WTC11 (cell line): ENCODE measurements around the gene TRAF7. TPM values are rescaled to one million over a fixed set of nuclear protein-coding genes. Genes with fewer than 3 reads are reported as not detected.

Experiments used
- ATAC-seq: fragments of 200-7000 bp; cut with Tn5 transposase; 2 replicates; pipeline ENCODE4 v1.10.0; 2021; ENCODE audit warnings: mild to moderate bottlenecking, moderate library complexity
- CTCF ChIA-PET: fragments of 300-600 bp; sonication (Branson Sonifier 250); formaldehyde crosslinking; loops from one replicate; lab custom pipeline; 2021; ENCODE audit warnings: antibody characterized with exemption; lab: Charles Lee
- POLR2A ChIA-PET: fragments of 350-600 bp; sonication (Branson Sonifier 250); formaldehyde crosslinking; loops from one replicate; lab custom pipeline; 2021; ENCODE audit warnings: antibody characterized with exemption; lab: Charles Lee
- DNase-seq: peaks from one replicate; pipeline ENCODE4 v3.0.0; 2021; ENCODE audit warnings: low spot score
- H3K27ac Mint-ChIP-seq: 2 replicates; pipeline ENCODE4 v1.8.0; 2021; ENCODE audit warnings: mixed read lengths
- H3K27me3 Mint-ChIP-seq: 2 replicates; pipeline ENCODE4 v1.8.0; 2021; ENCODE audit warnings: low read depth, mild to moderate bottlenecking, moderate library complexity, mixed read lengths
- H3K36me3 Mint-ChIP-seq: 2 replicates; pipeline ENCODE4 v1.8.0; 2021; ENCODE audit warnings: mixed read lengths
- H3K4me1 Mint-ChIP-seq: 2 replicates; pipeline ENCODE4 v1.8.0; 2022; ENCODE audit warnings: mixed read lengths
- H3K4me3 Mint-ChIP-seq: 2 replicates; pipeline ENCODE4 v1.8.0; 2021; ENCODE audit warnings: mild to moderate bottlenecking, moderate library complexity, mixed read lengths
- H3K9me3 Mint-ChIP-seq: 2 replicates; pipeline ENCODE4 v1.8.0; 2021; ENCODE audit warnings: mixed read lengths
- NFYB ChIP-seq: sonication (generic); formaldehyde crosslinking; conservative IDR thresholded peaks from 2 replicates; pipeline ENCODE4 v1.8.0; 2022; ENCODE audit warnings: low read depth, missing genetic modification reagents
- SMAD4 ChIP-seq: sonication (generic); formaldehyde crosslinking; IDR thresholded peaks from 2 replicates; pipeline ENCODE4 v1.8.0; 2022; ENCODE audit warnings: mild to moderate bottlenecking, missing genetic modification reagents
- TCF7 ChIP-seq: sonication (generic); formaldehyde crosslinking; IDR thresholded peaks from 2 replicates; pipeline ENCODE4 v1.8.0; 2022; ENCODE audit warnings: mild to moderate bottlenecking, low read depth, missing genetic modification reagents, moderate library complexity
- TEAD1 ChIP-seq: sonication (generic); formaldehyde crosslinking; IDR thresholded peaks from 2 replicates; pipeline ENCODE4 v1.8.0; 2022; ENCODE audit warnings: mild to moderate bottlenecking, missing genetic modification reagents
- TP53 ChIP-seq: sonication (generic); formaldehyde crosslinking; IDR thresholded peaks from 2 replicates; pipeline ENCODE4 v1.8.1; 2023; ENCODE audit warnings: mild to moderate bottlenecking, missing genetic modification reagents
- ZNF138 ChIP-seq: sonication (generic); formaldehyde crosslinking; conservative IDR thresholded peaks from 2 replicates; pipeline ENCODE4 v1.8.1; 2022; ENCODE audit warnings: mild to moderate bottlenecking, moderate library complexity, missing genetic modification reagents
- ZNF317 ChIP-seq: sonication (generic); formaldehyde crosslinking; IDR thresholded peaks from 2 replicates; pipeline ENCODE4 v1.8.1; 2023; ENCODE audit warnings: low read depth, mild to moderate bottlenecking, moderate library complexity, missing genetic modification reagents, borderline replicate concordance
- total RNA-seq: library from RNA; stranded (reverse); gene quantifications from 3 replicates; pipeline ENCODE4 v1.2.3, GENCODE V29; 2021
- TF ChIP-seq, protein P1 (sequence below): sonication (generic); formaldehyde crosslinking; IDR thresholded peaks from 2 replicates; pipeline ENCODE4 v1.8.0; 2023; ENCODE audit warnings: mild to moderate bottlenecking, missing genetic modification reagents
- TF ChIP-seq, protein P2 (sequence below): sonication (generic); formaldehyde crosslinking; IDR thresholded peaks from 2 replicates; pipeline ENCODE4 v1.8.1; 2023; ENCODE audit warnings: mild to moderate bottlenecking, moderate library complexity, missing genetic modification reagents
- TF ChIP-seq, protein P3 (sequence below): sonication (generic); formaldehyde crosslinking; IDR thresholded peaks from 2 replicates; pipeline ENCODE4 v1.8.1; 2022; ENCODE audit warnings: mild to moderate bottlenecking, missing genetic modification reagents, moderate library complexity, borderline replicate concordance
- TF ChIP-seq, protein P4 (sequence below): sonication (generic); formaldehyde crosslinking; IDR thresholded peaks from 2 replicates; pipeline ENCODE4 v1.8.0; 2023; ENCODE audit warnings: missing genetic modification reagents, mild to moderate bottlenecking, borderline replicate concordance
- TF ChIP-seq, protein P5 (sequence below): sonication (generic); formaldehyde crosslinking; IDR thresholded peaks from 2 replicates; pipeline ENCODE4 v1.8.0; 2022; ENCODE audit warnings: mild to moderate bottlenecking, missing genetic modification reagents
- TF ChIP-seq, protein P6 (sequence below): sonication (generic); formaldehyde crosslinking; IDR thresholded peaks from 2 replicates; pipeline ENCODE4 v1.8.1; 2022; ENCODE audit warnings: missing genetic modification reagents, borderline replicate concordance
- TF ChIP-seq, protein P7 (sequence below): fragments of 200-600 bp; IDR thresholded peaks from 2 replicates; pipeline ENCODE4 v1.8.0; 2022; ENCODE audit warnings: antibody characterized with exemption

The TRAF7 gene
- total RNA-seq, 1 experiment from 2014 or later = 148 TPM

DNA sequence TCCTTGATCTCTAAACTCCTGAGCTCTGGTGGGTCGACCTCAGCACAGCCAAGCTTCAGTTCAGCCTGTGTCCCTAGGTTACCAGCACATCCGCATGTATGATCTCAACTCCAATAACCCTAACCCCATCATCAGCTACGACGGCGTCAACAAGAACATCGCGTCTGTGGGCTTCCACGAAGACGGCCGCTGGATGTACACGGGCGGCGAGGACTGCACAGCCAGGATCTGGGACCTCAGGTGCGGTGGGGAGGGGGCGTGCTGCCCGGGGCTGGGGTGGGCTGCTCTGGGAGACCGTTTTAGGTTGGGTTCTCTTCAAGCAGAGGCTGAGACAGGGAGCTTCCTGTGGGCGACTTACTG, 50.8 kb downstream of the TRAF7 start (continued):
- TF ChIP-seq, protein P1, sequence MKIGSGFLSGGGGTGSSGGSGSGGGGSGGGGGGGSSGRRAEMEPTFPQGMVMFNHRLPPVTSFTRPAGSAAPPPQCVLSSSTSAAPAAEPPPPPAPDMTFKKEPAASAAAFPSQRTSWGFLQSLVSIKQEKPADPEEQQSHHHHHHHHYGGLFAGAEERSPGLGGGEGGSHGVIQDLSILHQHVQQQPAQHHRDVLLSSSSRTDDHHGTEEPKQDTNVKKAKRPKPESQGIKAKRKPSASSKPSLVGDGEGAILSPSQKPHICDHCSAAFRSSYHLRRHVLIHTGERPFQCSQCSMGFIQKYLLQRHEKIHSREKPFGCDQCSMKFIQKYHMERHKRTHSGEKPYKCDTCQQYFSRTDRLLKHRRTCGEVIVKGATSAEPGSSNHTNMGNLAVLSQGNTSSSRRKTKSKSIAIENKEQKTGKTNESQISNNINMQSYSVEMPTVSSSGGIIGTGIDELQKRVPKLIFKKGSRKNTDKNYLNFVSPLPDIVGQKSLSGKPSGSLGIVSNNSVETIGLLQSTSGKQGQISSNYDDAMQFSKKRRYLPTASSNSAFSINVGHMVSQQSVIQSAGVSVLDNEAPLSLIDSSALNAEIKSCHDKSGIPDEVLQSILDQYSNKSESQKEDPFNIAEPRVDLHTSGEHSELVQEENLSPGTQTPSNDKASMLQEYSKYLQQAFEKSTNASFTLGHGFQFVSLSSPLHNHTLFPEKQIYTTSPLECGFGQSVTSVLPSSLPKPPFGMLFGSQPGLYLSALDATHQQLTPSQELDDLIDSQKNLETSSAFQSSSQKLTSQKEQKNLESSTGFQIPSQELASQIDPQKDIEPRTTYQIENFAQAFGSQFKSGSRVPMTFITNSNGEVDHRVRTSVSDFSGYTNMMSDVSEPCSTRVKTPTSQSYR (CRISPR knock-in tag) = no peak
- TF ChIP-seq ZNF138 (CRISPR knock-in tag) = no peak
- no peak for TF ChIP-seq TEAD1 (CRISPR knock-in tag)
- no peak for TF ChIP-seq TP53 (CRISPR knock-in tag)
- TF ChIP-seq, protein P2, sequence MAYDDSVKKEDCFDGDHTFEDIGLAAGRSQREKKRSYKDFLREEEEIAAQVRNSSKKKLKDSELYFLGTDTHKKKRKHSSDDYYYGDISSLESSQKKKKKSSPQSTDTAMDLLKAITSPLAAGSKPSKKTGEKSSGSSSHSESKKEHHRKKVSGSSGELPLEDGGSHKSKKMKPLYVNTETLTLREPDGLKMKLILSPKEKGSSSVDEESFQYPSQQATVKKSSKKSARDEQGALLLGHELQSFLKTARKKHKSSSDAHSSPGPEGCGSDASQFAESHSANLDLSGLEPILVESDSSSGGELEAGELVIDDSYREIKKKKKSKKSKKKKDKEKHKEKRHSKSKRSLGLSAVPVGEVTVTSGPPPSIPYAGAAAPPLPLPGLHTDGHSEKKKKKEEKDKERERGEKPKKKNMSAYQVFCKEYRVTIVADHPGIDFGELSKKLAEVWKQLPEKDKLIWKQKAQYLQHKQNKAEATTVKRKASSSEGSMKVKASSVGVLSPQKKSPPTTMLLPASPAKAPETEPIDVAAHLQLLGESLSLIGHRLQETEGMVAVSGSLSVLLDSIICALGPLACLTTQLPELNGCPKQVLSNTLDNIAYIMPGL = no peak
- TF ChIP-seq, protein P3, sequence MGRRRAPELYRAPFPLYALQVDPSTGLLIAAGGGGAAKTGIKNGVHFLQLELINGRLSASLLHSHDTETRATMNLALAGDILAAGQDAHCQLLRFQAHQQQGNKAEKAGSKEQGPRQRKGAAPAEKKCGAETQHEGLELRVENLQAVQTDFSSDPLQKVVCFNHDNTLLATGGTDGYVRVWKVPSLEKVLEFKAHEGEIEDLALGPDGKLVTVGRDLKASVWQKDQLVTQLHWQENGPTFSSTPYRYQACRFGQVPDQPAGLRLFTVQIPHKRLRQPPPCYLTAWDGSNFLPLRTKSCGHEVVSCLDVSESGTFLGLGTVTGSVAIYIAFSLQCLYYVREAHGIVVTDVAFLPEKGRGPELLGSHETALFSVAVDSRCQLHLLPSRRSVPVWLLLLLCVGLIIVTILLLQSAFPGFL (CRISPR knock-in tag) = no peak
- TF ChIP-seq, all 79 proteins: peak for 0

DNA sequence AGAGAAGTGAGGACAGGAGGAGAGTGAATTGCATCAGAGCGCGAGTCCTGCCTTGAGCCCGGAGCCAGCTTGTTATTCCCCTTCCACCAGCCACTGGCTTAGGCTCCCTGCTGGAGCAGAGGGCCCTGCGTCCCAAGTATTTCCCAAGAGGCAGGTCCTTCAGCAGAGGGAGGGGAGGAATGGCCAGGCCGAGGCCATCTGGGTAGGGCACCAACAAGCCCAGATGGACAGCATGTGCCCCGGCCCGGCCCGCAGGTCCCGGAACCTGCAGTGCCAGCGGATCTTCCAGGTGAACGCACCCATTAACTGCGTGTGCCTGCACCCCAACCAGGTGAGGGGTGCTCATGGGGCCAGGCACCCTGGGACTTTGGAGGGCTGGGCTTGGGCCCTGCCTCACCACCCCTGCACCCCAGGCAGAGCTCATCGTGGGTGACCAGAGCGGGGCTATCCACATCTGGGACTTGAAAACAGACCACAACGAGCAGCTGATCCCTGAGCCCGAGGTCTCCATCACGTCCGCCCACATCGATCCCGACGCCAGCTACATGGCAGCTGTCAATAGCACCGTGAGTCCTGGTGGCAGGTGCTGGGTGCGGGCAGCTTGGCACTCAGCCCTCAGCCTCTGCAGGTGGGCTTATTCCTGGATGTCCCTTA, 51.3 kb downstream of the TRAF7 start:
- DNase-seq (no peak), ATAC-seq (no peak)
- peaks cover 14% of the 10 kb centered on the region for H3K36me3 Mint-ChIP-seq
- H3K4me3 Mint-ChIP-seq = peak overlapping the region; percentile 80
- TF ChIP-seq NFYB (CRISPR knock-in tag) (no peak), SMAD4 (CRISPR knock-in tag) (no peak), ZNF317 (CRISPR knock-in tag) (no peak), TCF7 (CRISPR knock-in tag) (no peak)
- TF ChIP-seq, protein P4, sequence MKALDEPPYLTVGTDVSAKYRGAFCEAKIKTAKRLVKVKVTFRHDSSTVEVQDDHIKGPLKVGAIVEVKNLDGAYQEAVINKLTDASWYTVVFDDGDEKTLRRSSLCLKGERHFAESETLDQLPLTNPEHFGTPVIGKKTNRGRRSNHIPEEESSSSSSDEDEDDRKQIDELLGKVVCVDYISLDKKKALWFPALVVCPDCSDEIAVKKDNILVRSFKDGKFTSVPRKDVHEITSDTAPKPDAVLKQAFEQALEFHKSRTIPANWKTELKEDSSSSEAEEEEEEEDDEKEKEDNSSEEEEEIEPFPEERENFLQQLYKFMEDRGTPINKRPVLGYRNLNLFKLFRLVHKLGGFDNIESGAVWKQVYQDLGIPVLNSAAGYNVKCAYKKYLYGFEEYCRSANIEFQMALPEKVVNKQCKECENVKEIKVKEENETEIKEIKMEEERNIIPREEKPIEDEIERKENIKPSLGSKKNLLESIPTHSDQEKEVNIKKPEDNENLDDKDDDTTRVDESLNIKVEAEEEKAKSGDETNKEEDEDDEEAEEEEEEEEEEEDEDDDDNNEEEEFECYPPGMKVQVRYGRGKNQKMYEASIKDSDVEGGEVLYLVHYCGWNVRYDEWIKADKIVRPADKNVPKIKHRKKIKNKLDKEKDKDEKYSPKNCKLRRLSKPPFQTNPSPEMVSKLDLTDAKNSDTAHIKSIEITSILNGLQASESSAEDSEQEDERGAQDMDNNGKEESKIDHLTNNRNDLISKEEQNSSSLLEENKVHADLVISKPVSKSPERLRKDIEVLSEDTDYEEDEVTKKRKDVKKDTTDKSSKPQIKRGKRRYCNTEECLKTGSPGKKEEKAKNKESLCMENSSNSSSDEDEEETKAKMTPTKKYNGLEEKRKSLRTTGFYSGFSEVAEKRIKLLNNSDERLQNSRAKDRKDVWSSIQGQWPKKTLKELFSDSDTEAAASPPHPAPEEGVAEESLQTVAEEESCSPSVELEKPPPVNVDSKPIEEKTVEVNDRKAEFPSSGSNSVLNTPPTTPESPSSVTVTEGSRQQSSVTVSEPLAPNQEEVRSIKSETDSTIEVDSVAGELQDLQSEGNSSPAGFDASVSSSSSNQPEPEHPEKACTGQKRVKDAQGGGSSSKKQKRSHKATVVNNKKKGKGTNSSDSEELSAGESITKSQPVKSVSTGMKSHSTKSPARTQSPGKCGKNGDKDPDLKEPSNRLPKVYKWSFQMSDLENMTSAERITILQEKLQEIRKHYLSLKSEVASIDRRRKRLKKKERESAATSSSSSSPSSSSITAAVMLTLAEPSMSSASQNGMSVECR (CRISPR knock-in tag) = no peak
- TF ChIP-seq, protein P5, sequence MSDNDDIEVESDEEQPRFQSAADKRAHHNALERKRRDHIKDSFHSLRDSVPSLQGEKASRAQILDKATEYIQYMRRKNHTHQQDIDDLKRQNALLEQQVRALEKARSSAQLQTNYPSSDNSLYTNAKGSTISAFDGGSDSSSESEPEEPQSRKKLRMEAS (CRISPR knock-in tag) = no peak
- TF ChIP-seq, protein P6, sequence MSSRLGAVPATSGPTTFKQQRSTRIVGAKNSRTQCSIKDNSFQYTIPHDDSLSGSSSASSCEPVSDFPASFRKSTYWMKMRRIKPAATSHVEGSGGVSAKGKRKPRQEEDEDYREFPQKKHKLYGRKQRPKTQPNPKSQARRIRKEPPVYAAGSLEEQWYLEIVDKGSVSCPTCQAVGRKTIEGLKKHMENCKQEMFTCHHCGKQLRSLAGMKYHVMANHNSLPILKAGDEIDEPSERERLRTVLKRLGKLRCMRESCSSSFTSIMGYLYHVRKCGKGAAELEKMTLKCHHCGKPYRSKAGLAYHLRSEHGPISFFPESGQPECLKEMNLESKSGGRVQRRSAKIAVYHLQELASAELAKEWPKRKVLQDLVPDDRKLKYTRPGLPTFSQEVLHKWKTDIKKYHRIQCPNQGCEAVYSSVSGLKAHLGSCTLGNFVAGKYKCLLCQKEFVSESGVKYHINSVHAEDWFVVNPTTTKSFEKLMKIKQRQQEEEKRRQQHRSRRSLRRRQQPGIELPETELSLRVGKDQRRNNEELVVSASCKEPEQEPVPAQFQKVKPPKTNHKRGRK (CRISPR knock-in tag) = no peak
- TF ChIP-seq, protein P1 (CRISPR knock-in tag) = no peak
- TF ChIP-seq, protein P7, sequence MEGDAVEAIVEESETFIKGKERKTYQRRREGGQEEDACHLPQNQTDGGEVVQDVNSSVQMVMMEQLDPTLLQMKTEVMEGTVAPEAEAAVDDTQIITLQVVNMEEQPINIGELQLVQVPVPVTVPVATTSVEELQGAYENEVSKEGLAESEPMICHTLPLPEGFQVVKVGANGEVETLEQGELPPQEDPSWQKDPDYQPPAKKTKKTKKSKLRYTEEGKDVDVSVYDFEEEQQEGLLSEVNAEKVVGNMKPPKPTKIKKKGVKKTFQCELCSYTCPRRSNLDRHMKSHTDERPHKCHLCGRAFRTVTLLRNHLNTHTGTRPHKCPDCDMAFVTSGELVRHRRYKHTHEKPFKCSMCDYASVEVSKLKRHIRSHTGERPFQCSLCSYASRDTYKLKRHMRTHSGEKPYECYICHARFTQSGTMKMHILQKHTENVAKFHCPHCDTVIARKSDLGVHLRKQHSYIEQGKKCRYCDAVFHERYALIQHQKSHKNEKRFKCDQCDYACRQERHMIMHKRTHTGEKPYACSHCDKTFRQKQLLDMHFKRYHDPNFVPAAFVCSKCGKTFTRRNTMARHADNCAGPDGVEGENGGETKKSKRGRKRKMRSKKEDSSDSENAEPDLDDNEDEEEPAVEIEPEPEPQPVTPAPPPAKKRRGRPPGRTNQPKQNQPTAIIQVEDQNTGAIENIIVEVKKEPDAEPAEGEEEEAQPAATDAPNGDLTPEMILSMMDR = no peak
- peaks cover 13% of the 10 kb centered on the region for H3K27me3 Mint-ChIP-seq
- no peak overlapping the region for H3K27ac Mint-ChIP-seq
- H3K9me3 Mint-ChIP-seq = no peaks in the 10 kb centered on the region
- ChIA-PET CTCF (interaction anchor here (0.6 to 2.7 kb wide), 4 partner anchors 12 to 184 kb away, joined by 3 to 13 read pairs (median 4); partner anchors contain the start of genes CASKIN1 and TRAF7), POLR2A (interaction anchor here (0.5 to 1.3 kb wide), 3 partner anchors 8 to 184 kb away, joined by 3 to 6 read pairs (median 3); partner anchors contain the start of genes PGP and TRAF7)
- H3K4me1 Mint-ChIP-seq = peaks cover 20% of the 10 kb centered on the region
